ENCODE data around the gene MRM2.

MRM2 gene

GRCh38 chr7:2266911-2267310, 24.9 kb upstream of the MRM2 start:
- DNase-seq (ENCODE audit: low read depth, low spot score) = no peak

- DNase-seq (ENCODE audit: low read depth, low spot score) = no peak
Observed at GRCh38 chr7:2264158-2264557, 22.2 kb upstream of the MRM2 start.

GRCh38 chr7:2263176-2263575, 21.2 kb upstream of the MRM2 start:
- no peak for DNase-seq (ENCODE audit: low read depth, low spot score)

GRCh38 chr7:2261611-2262010, 19.6 kb upstream of the MRM2 start:
- no peak for DNase-seq (ENCODE audit: low read depth, low spot score)

GRCh38 chr7:2260820-2261219, 18.8 kb upstream of the MRM2 start:
- DNase-seq (ENCODE audit: low read depth, low spot score) = peak; percentile 50

- no peak for DNase-seq (ENCODE audit: low read depth, low spot score)
Observed at GRCh38 chr7:2259480-2259879, 17.5 kb upstream of the MRM2 start.

GRCh38 chr7:2258661-2259365, 16.8 kb upstream of the MRM2 start:
- DNase-seq (ENCODE audit: low read depth, low spot score) = no peak

GRCh38 chr7:2257651-2258050, 15.6 kb upstream of the MRM2 start:
- no peak for DNase-seq (ENCODE audit: low read depth, low spot score)

- no peak for DNase-seq (ENCODE audit: low read depth, low spot score)
Observed at GRCh38 chr7:2257046-2257551, 15.1 kb upstream of the MRM2 start.

- DNase-seq (ENCODE audit: low read depth, low spot score) = no peak
Observed at GRCh38 chr7:2256306-2257045, 14.5 kb upstream of the MRM2 start.

GRCh38 chr7:2255145-2256139, 13.4 kb upstream of the MRM2 start:
- peak; percentile 85 for DNase-seq (ENCODE audit: low read depth, low spot score)

- no peak for DNase-seq (ENCODE audit: low read depth, low spot score)
Observed at GRCh38 chr7:2254429-2255144, 12.6 kb upstream of the MRM2 start.

GRCh38 chr7:2253525-2254244, 11.7 kb upstream of the MRM2 start:
- DNase-seq (ENCODE audit: low read depth, low spot score) = no peak

GRCh38 chr7:2253021-2253420, 11.0 kb upstream of the MRM2 start:
- DNase-seq (ENCODE audit: low read depth, low spot score) = no peak

- DNase-seq (ENCODE audit: low read depth, low spot score) = no peak
Observed at GRCh38 chr7:2251841-2252771, 10.1 kb upstream of the MRM2 start.

GRCh38 chr7:2251381-2251780, 9.4 kb upstream of the MRM2 start:
- DNase-seq (ENCODE audit: low read depth, low spot score) = no peak

- no peak for DNase-seq (ENCODE audit: low read depth, low spot score)
Observed at GRCh38 chr7:2249744-2250323, 7.8 kb upstream of the MRM2 start.

GRCh38 chr7:2248984-2249694, 7.1 kb upstream of the MRM2 start:
- DNase-seq (ENCODE audit: low read depth, low spot score) = peak; percentile 90
